Caco-2 (cell line): ENCODE results near the gene GSG1L. TPM values are rescaled to one million over a fixed set of nuclear protein-coding genes. Genes with fewer than 3 reads are reported as not detected.

Experiments
- BruUV-seq: library from RNA; stranded (reverse); fragments of 400-500 nt; replicated peaks from 2 replicates; lab custom pipeline; 2021; lab: Mats Ljungman, UMichigan
- CTCF ChIA-PET: fragments of 300-600 bp; sonication (Branson Sonifier 250); formaldehyde crosslinking; loops from one replicate; lab custom pipeline; 2022; ENCODE audit warnings: antibody characterized with exemption; lab: Charles Lee
- POLR2A ChIA-PET: fragments of 300-600 bp; sonication (Branson Sonifier 250); formaldehyde crosslinking; loops from one replicate; lab custom pipeline; 2022; ENCODE audit warnings: antibody characterized with exemption; lab: Charles Lee
- DNase-seq, 2 experiments: peaks; one replicate each; pipeline versions ENCODE4 v3.0.0 to v3.0.0-alpha.2; 2020 to 2022
- H3K27me3 ChIP-seq: replicated peaks from 2 replicates; pipeline ENCODE4 v1.6.0; 2011; ENCODE audit warnings: low read length; ENCODE audit not compliant: control insufficient read depth, insufficient read depth
- H3K36me3 ChIP-seq: 2 replicates; pipeline ENCODE4 v1.5.1; 2011; ENCODE audit warnings: low read length; ENCODE audit not compliant: control insufficient read depth, insufficient read depth
- H3K4me1 ChIP-seq: fragments of 250-450 bp; sonication (Bioruptor Pico); 2 replicates; pipeline ENCODE4 v1.5.1; 2020; ENCODE audit warnings: mild to moderate bottlenecking
- H3K4me3 ChIP-seq: 2 replicates; pipeline ENCODE4 v1.5.1; 2011; ENCODE audit warnings: low read depth, mild to moderate bottlenecking, control low read depth, low read length
- H3K9me3 ChIP-seq: fragments of 250-450 bp; sonication (Bioruptor Pico); 2 replicates; pipeline ENCODE4 v1.5.1; 2020; ENCODE audit warnings: mild to moderate bottlenecking, moderate library complexity
- H3K27ac Mint-ChIP-seq: one replicate; pipeline ENCODE4 v1.8.0; 2022; ENCODE audit warnings: mixed read lengths; ENCODE audit not compliant: unreplicated experiment
- H3K27me3 Mint-ChIP-seq: one replicate; pipeline ENCODE4 v1.8.0; 2022; ENCODE audit warnings: mixed read lengths; ENCODE audit not compliant: insufficient read depth, unreplicated experiment
- H3K36me3 Mint-ChIP-seq: one replicate; pipeline ENCODE4 v1.8.0; 2022; ENCODE audit warnings: mild to moderate bottlenecking, mixed read lengths; ENCODE audit not compliant: insufficient read depth, unreplicated experiment
- H3K4me1 Mint-ChIP-seq: one replicate; pipeline ENCODE4 v1.8.0; 2022; ENCODE audit warnings: low read depth, mixed read lengths; ENCODE audit not compliant: unreplicated experiment
- H3K4me3 Mint-ChIP-seq: one replicate; pipeline ENCODE4 v1.8.0; 2022; ENCODE audit warnings: mild to moderate bottlenecking, moderate library complexity, mixed read lengths; ENCODE audit not compliant: unreplicated experiment
- H3K9me3 Mint-ChIP-seq: one replicate; pipeline ENCODE4 v1.8.0; 2022; ENCODE audit warnings: mixed read lengths; ENCODE audit not compliant: unreplicated experiment
- CTCF ChIP-seq, 2 experiments: fragments of 200-600 bp in 1 of 2; IDR thresholded peaks; 1 replicate in 1 of 2; 2 replicates in 1 of 2; pipeline versions ENCODE4 v1.5.1 to v1.8.0; 2011 to 2022; ENCODE audit warnings: antibody characterized with exemption in 1 of 2, control low read depth in 1 of 2, inconsistent platforms in 1 of 2, low read depth in 1 of 2, low read length in 1 of 2, mild to moderate bottlenecking in 1 of 2, moderate library complexity in 1 of 2; ENCODE audit not compliant: insufficient read depth in 1 of 2, severe bottlenecking in 1 of 2, unreplicated experiment in 1 of 2
- intact Hi-C: fragments of 100-400 bp; cut with micrococcal nuclease; formaldehyde crosslinking; loops from one replicate; pipeline ENCODE4 v1.10.0; 2022; ENCODE audit not compliant: unreplicated experiment
- total RNA-seq: library from RNA; stranded (reverse); gene quantifications from 2 replicates; pipeline ENCODE4 v1.2.3, GENCODE V29; 2022

GSG1L gene
- total RNA-seq, 1 experiment from 2014 or later = not detected

- H3K36me3 Mint-ChIP-seq = no peaks in the 10 kb centered on the region
- CTCF ChIA-PET = no interaction called here
- Histone ChIP-seq H3K9me3 (no peaks in the 10 kb centered on the region), H3K36me3 (no peaks in the 10 kb centered on the region; the same call in none of the 2 replicates), H3K4me3 (no peak overlapping the region), H3K27me3 (no peaks in the 10 kb centered on the region), H3K4me1 (no peaks in the 10 kb centered on the region)
- H3K9me3 Mint-ChIP-seq = no peaks in the 10 kb centered on the region
- H3K4me1 Mint-ChIP-seq = no peaks in the 10 kb centered on the region
- DNase-seq = peak in 1 of 2 experiments; percentile 11
- intact Hi-C loops = no loop called here
- no peaks in the 10 kb centered on the region for H3K27me3 Mint-ChIP-seq
- POLR2A ChIA-PET = no interaction called here
- H3K27ac Mint-ChIP-seq = no peak overlapping the region
- BruUV-seq = no TSS peak
- no peak overlapping the region for H3K4me3 Mint-ChIP-seq
- TF ChIP-seq CTCF (IDR thresholded peaks at IDR 0.05; ENCODE audit: insufficient read depth in 1 of 2, low read depth in 1 of 2, low read length in 1 of 2, severe bottlenecking in 1 of 2, unreplicated experiment in 1 of 2) = no peak
These were observed 293.8 kb downstream of the GSG1L start for GRCh38 chr16:27769561-27770255.

GRCh38 chr16:27768651-27769272, 294.8 kb downstream of the GSG1L start:
- no peak for DNase-seq
- Histone ChIP-seq H3K36me3 (no peaks in the 10 kb centered on the region; the same call in none of the 2 replicates), H3K4me3 (no peak overlapping the region), H3K9me3 (no peaks in the 10 kb centered on the region), H3K27me3 (no peaks in the 10 kb centered on the region), H3K4me1 (no peaks in the 10 kb centered on the region)
- no peaks in the 10 kb centered on the region for H3K4me1 Mint-ChIP-seq
- BruUV-seq = no TSS peak
- no peak overlapping the region for H3K27ac Mint-ChIP-seq
- intact Hi-C loops = no loop called here
- POLR2A ChIA-PET = no interaction called here
- H3K36me3 Mint-ChIP-seq = no peaks in the 10 kb centered on the region
- no peak overlapping the region for H3K4me3 Mint-ChIP-seq
- H3K9me3 Mint-ChIP-seq = no peaks in the 10 kb centered on the region
- TF ChIP-seq CTCF (IDR thresholded peaks at IDR 0.05; ENCODE audit: insufficient read depth in 1 of 2, low read depth in 1 of 2, low read length in 1 of 2, severe bottlenecking in 1 of 2, unreplicated experiment in 1 of 2) = no peak
- H3K27me3 Mint-ChIP-seq = no peaks in the 10 kb centered on the region
- CTCF ChIA-PET = no interaction called here

GRCh38 chr16:27767971-27768591, 295.4 kb downstream of the GSG1L start:
- CTCF ChIA-PET = no interaction called here
- Histone ChIP-seq H3K4me1 (no peaks in the 10 kb centered on the region), H3K27me3 (no peaks in the 10 kb centered on the region)

More at GRCh38 chr16:27767971-27768591, 295.4 kb downstream of the GSG1L start:
- POLR2A ChIA-PET = no interaction called here
- H3K4me3 Mint-ChIP-seq = no peak overlapping the region
- H3K36me3 ChIP-seq = no peaks in the 10 kb centered on the region; the same call in none of the 2 replicates
- H3K4me1 Mint-ChIP-seq = no peaks in the 10 kb centered on the region
- intact Hi-C loops = no loop called here
- no peaks in the 10 kb centered on the region for H3K27me3 Mint-ChIP-seq
- H3K27ac Mint-ChIP-seq = no peak overlapping the region
- no peaks in the 10 kb centered on the region for H3K9me3 Mint-ChIP-seq
- no peaks in the 10 kb centered on the region for H3K9me3 ChIP-seq
- BruUV-seq = no TSS peak
- H3K4me3 ChIP-seq = no peak overlapping the region
- no peak for TF ChIP-seq CTCF (IDR thresholded peaks at IDR 0.05; ENCODE audit: insufficient read depth in 1 of 2, low read depth in 1 of 2, low read length in 1 of 2, severe bottlenecking in 1 of 2, unreplicated experiment in 1 of 2)
- no peaks in the 10 kb centered on the region for H3K36me3 Mint-ChIP-seq
- no peak for DNase-seq
